Nephron progenitor cell (in vitro differentiated cells): ENCODE measurements around the gene ESRRG.
"Not testable (repeated sequence)": the region's sequence is repeated elsewhere in the genome, so short reads cannot be mapped to it uniquely, and the experiment has no call there.

Experiments
- DNase-seq: peaks from one replicate; pipeline ENCODE4 v3.0.0; 2021
- H3K27ac Mint-ChIP-seq: 2 replicates; pipeline ENCODE4 v1.8.0; 2021; ENCODE audit warnings: mild to moderate bottlenecking, moderate library complexity, mixed read lengths
- H3K27me3 Mint-ChIP-seq: 2 replicates; pipeline ENCODE4 v1.8.0; 2021; ENCODE audit warnings: mild to moderate bottlenecking, low read depth, mixed read lengths; ENCODE audit not compliant: poor library complexity
- H3K36me3 Mint-ChIP-seq: 2 replicates; pipeline ENCODE4 v1.8.0; 2021; ENCODE audit warnings: low read depth, mixed read lengths
- H3K4me1 Mint-ChIP-seq: 2 replicates; pipeline ENCODE4 v1.8.0; 2021; ENCODE audit warnings: mixed read lengths
- H3K4me3 Mint-ChIP-seq: 2 replicates; pipeline ENCODE4 v1.8.0; 2021; ENCODE audit warnings: mild to moderate bottlenecking, moderate library complexity, mixed read lengths
- H3K9me3 Mint-ChIP-seq: 2 replicates; pipeline ENCODE4 v1.8.0; 2021; ENCODE audit warnings: mild to moderate bottlenecking, moderate library complexity, mixed read lengths
- TF ChIP-seq, protein P1 (sequence below): fragments of 200-600 bp; sonication (generic); IDR thresholded peaks from 2 replicates; pipeline ENCODE4 v1.5.0; 2021; ENCODE audit warnings: antibody characterized with exemption

Gene ESRRG

GRCh38 chr1:216721062-216721461, 2.2 kb downstream of the ESRRG start:
- Mint-ChIP-seq H3K27ac (no peak overlapping the region), H3K36me3 (no peaks in the 10 kb centered on the region), H3K9me3 (no peaks in the 10 kb centered on the region), H3K27me3 (peaks cover 24% of the 10 kb centered on the region), H3K4me1 (peaks cover 27% of the 10 kb centered on the region), H3K4me3 (no peak overlapping the region)
- TF ChIP-seq, protein P1, sequence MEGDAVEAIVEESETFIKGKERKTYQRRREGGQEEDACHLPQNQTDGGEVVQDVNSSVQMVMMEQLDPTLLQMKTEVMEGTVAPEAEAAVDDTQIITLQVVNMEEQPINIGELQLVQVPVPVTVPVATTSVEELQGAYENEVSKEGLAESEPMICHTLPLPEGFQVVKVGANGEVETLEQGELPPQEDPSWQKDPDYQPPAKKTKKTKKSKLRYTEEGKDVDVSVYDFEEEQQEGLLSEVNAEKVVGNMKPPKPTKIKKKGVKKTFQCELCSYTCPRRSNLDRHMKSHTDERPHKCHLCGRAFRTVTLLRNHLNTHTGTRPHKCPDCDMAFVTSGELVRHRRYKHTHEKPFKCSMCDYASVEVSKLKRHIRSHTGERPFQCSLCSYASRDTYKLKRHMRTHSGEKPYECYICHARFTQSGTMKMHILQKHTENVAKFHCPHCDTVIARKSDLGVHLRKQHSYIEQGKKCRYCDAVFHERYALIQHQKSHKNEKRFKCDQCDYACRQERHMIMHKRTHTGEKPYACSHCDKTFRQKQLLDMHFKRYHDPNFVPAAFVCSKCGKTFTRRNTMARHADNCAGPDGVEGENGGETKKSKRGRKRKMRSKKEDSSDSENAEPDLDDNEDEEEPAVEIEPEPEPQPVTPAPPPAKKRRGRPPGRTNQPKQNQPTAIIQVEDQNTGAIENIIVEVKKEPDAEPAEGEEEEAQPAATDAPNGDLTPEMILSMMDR, result no peak
- no peak for DNase-seq

GRCh38 chr1:216711712-216712111, 11.5 kb downstream of the ESRRG start:
- no peak overlapping the region for H3K4me3 Mint-ChIP-seq
- no peaks in the 10 kb centered on the region for H3K36me3 Mint-ChIP-seq
- no peak for DNase-seq
- H3K27me3 Mint-ChIP-seq, result peaks cover 5% of the 10 kb centered on the region
- H3K9me3 Mint-ChIP-seq, result no peaks in the 10 kb centered on the region
- TF ChIP-seq, protein P1, result no peak
- peaks cover 7% of the 10 kb centered on the region for H3K4me1 Mint-ChIP-seq
- no peak overlapping the region for H3K27ac Mint-ChIP-seq

GRCh38 chr1:216710598-216711333, 12.5 kb downstream of the ESRRG start:
- Mint-ChIP-seq H3K36me3 (no peaks in the 10 kb centered on the region), H3K27ac (no peak overlapping the region), H3K9me3 (no peaks in the 10 kb centered on the region), H3K27me3 (peaks cover 8% of the 10 kb centered on the region), H3K4me3 (no peak overlapping the region), H3K4me1 (peaks cover 11% of the 10 kb centered on the region)
- TF ChIP-seq, protein P1, result no peak
- no peak for DNase-seq

- H3K36me3 Mint-ChIP-seq, result no peaks in the 10 kb centered on the region
- no peak for DNase-seq
- H3K27ac Mint-ChIP-seq, result no peak overlapping the region
- peaks cover 8% of the 10 kb centered on the region for H3K27me3 Mint-ChIP-seq
- H3K9me3 Mint-ChIP-seq, result no peaks in the 10 kb centered on the region
- TF ChIP-seq, protein P1, result no peak
- H3K4me3 Mint-ChIP-seq, result no peak overlapping the region
- H3K4me1 Mint-ChIP-seq, result peaks cover 15% of the 10 kb centered on the region
Observed at GRCh38 chr1:216710055-216710454, 13.2 kb downstream of the ESRRG start.

GRCh38 chr1:216705676-216706075, 17.6 kb downstream of the ESRRG start:
- Mint-ChIP-seq H3K27ac (no peak overlapping the region), H3K9me3 (no peaks in the 10 kb centered on the region), H3K4me1 (peaks cover 15% of the 10 kb centered on the region), H3K27me3 (peaks cover 3% of the 10 kb centered on the region), H3K36me3 (no peaks in the 10 kb centered on the region), H3K4me3 (no peak overlapping the region)
- no peak for DNase-seq
- TF ChIP-seq, protein P1, result no peak

DNA sequence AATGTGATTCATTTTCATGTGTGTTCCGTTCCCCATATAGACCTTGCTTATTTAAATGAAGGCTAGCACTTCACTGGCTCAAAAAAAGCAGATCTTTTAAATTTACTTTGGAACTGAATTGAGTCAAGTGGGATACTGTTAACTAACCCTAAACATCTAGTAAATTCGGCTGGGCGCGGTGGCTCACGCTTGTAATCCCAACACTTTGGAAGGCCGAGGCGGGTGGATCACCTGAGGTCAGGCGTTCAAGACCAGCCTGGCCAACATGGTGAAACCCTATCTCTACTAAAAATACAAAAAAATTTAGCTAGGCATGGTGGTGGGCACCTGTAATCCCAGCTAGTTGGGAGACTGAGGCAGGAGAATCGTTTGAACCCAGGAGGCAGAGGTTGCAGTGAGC, 19.2 kb downstream of the ESRRG start:
- not testable (repeated sequence) for H3K27me3 Mint-ChIP-seq, H3K4me3 Mint-ChIP-seq, H3K36me3 Mint-ChIP-seq, DNase-seq, H3K27ac Mint-ChIP-seq, H3K9me3 Mint-ChIP-seq, H3K4me1 Mint-ChIP-seq
